NCI-H774 (cell line): ENCODE measurements around the gene MAGEA11.
"Not testable (repeated sequence)": the region's sequence is repeated elsewhere in the genome, so short reads cannot be mapped to it uniquely, and the experiment has no call there.

ENCODE experiments used
- DNase-seq: peaks from one replicate; lab custom pipeline; 2025; lab: John Stamatoyannopoulos, UW

Gene MAGEA11, protein sequence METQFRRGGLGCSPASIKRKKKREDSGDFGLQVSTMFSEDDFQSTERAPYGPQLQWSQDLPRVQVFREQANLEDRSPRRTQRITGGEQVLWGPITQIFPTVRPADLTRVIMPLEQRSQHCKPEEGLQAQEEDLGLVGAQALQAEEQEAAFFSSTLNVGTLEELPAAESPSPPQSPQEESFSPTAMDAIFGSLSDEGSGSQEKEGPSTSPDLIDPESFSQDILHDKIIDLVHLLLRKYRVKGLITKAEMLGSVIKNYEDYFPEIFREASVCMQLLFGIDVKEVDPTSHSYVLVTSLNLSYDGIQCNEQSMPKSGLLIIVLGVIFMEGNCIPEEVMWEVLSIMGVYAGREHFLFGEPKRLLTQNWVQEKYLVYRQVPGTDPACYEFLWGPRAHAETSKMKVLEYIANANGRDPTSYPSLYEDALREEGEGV

DNA sequence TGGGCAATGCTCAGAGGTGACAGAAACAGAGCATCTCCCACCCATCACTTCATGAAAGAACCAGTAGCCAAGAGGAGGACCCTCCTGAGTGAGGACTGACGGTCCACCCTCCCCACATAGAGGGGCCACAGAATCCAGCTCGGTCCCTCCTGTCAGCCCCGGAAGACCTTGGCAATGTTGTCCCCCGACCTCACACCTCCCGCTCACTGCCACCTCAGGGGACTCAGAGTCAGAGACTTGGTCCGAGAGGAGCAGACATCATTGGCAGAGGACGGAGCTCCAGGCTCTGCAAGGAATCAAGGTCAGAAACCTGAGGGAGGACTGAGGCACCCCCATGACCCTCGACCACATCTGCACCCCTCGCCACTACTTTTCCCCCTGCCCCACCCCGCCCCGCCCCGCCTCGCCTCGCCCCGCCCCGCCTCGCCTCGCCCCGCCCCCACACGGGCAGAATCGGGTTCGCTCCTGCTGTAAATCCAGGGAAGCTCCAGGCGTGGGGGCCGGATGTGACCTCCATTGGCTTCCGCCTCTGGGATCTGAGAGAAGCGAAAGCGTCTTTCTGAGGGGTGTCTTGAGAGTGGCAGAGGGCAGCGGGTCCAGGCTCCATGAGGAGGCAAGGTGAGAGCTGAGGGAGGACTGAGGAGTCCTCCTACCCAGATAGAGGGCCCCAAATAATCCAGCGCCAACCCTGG, at the start of gene MAGEA11:
TSS of gene MAGEA11 (plus strand) at position 516 of the 692 bp plus-strand sequence. CDS start 1,100 bp downstream, outside the sequence.
- DNase-seq = no peak

DNA sequence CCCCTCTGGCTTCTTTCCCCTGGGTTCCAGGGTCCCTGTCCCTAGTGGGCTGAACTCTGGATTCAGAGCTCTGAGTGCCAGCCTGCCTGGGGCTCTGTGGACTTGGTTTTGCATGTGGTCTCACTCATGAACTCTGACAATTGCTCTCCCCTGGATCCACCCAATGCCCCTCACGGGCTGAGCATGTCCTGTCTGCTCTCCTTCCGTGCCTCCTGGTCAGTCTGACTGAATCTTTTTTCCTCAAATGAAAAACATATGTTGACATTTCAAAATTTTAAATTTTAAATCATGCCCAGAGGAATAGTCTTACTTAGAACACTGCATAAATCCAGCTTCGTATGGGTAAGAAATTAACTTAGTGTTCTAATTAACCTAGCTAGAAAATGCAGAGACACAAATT, 36.8 kb upstream of the MAGEA11 start:
- DNase-seq = not testable (repeated sequence)

DNA sequence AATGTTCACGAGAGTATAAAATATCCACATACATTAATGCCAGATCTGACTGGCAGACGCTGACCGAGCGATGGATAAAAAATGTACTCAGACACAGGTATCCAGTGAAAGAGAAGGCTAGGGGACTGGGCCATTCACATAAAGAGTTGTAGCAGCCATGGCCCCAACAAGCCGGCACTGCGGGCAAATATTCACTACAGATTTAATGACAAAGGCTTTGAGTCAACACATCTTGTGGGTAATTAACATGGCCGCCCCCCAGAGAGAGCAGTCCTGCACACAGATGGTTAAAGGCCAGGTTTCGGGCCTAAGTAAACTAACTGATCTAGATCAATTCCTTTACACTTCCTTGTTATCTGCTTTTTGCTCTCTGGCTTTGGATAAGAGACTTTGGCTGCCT, 36.3 kb upstream of the MAGEA11 start:
- DNase-seq = not testable (repeated sequence)

DNA sequence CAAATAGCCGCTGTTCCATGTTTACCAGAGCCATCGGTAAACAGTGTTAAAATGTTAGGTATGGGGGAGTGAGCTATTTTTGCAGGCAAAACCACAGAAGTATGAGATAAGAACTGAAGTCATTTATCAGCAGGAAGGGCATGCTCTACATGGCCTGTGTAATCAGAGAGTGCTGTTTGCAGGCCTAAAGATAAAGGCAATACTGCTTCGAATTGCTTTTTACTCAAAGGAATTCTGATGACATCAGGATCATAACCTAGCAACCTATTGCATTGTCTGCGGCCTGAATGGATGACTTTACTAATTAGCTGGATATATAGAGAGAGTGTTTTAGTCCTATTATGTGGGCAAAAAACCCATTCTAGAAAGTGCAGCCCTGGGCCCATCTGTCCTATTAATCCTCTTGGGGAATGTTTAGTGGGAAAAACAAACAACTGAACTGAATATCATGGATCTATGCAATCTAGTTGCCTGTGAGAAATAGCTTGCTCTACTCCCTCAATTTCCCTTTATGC, 32.6 kb upstream of the MAGEA11 start:
- not testable (repeated sequence) for DNase-seq

DNA sequence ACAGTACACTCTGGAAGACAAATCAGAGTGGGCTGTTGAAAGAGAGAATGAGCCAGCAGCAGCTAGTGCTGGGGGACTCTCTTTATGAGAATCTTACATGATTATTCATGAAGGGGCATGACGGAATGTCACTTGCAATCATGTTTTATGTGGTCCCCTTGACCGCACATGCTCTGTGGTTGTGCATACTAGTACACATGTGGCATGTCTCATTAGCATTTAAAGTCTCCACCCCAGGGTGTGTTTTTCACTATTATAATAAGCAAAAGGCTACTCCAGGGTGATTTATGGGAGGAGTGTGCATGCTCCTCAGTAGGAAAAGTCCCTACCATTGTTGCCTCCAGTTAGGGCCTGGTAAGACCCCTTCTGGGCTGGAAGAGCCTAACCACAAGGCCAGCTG, 30.7 kb upstream of the MAGEA11 start:
- DNase-seq = no peak

DNA sequence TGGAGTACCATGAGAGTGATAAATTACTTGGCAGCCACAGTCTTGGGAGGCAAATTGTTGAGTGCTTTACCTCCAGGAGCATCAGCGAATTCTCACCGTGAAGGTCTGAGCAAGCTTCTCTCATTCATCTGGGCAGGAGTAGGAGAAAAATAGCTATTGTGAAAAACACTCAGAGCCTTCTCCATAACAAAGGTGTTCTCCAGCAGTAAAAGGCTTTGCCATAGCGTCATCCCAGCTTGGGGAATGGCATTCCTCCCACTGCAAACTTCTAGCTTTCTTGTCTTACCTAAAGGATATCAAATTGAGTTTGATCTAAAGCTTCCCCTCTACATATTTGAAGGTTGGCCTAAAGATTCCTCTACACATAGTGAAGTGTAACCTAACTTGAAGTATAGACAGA, 29.8 kb upstream of the MAGEA11 start:
- DNase-seq = no peak

DNA sequence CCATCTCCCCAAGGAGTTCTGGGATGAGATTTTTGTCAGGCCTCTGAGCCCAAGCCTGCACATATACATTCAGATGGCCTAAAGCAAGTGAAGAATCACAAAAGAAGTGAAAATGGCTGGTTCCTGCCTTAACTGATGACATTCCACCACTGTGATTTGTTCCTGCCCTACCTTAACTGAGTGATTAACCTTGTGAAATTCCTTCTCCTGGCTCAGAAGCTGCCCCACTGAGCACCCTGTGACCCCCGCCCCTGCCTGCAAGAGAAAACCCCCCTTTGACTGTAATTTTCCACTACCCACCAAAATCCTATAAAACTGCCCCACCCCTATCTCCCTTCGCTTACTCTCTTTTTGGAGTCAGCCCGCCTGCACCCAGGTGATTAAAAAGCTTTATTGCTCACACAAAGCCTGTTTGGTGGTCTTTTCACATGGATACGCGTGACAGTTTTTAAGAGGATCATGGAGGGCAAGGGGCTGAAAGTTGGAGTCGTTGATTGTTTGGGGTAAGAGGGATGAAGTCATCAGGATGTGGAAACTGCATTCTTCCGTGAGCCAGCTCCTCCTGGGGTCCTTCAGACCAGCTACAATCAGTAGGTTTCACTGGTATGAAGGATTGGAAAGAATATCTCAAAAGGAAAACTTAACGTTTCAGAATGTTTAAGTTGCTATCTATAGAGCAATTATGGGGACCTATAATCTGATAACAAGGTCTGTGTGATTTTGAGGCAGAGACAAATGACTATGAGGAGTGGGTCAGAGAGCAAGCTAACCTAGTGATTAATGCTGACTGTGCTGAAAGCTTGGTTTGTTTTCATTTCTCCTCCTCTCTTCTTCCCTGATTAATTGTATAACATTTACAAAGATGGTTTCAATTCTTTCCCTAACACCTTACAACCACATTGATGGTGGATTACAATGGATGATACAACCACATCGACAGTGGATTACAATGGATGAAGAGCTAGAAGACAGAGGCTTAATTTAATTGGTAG, 28.6 kb upstream of the MAGEA11 start:
- DNase-seq = no peak

DNA sequence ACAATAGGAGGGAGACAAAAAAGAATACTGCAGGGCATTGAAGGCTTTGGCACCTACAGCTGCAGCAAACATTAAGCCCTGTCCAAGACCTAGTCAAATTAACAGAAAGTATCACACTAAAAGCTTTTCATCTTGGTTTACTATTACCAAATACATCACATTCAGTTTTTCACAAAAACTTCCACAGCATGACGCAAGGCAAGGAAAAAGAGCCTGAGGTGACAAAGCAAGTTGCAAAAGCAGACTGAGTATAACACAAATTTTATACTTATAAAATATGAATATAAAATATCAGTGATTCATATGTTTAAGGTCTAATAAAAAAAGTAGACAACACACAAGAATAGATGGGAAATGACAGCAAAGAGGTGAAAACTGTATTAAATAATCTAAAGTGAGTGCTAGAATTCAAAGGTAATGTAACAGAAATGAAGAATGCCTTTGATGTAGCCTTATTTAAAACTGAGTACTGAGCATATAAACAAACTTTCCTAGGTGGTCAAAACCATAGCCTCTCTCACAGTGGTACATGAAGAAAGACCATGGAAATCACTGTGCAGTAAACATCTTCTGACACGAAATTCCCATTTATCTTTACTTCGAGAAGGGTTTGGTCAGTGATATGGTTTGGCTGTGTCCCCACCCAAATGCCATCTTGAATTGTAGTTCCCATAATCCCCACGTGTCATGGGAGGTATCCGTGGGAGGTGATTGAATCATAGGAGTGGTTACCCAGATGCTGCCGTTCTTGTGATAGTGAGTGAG, 27.7 kb upstream of the MAGEA11 start:
- DNase-seq = no peak

DNA sequence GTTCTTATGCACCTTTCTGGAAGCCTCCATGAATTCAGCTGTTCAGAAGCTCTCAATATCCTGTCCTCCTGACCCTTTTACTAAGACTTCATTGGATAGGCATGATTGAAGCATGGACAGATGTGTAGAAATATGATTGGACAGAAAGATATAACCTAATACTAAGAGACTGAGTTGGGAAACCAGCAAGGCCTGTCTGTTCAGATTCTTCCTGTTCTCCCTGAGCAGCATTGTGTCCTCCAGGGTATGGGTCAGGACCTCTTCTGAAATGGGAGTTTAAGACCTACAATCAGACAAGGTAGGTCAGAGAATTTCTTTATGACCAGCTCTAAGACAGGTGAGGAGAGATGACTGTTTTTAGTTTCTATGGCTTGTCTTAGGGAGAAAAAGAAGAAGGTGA, 23.9 kb upstream of the MAGEA11 start:
- no peak for DNase-seq

DNA sequence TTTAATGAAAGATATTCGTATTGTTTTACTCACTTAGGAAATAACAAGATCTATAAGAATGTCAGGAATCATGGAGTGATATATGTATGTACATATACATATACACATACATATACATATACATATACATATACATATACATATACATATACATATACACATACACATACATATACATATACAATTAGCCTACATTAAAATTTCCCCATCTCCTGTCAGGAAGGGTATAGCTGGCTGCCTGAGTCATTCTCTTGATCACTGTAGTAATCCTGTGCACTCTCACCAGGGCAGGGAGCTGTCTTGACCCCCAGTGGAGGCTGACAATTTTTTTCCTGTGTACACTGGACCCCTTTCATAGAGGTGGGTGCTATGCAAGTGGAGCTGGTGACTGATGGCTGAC, 23.3 kb upstream of the MAGEA11 start:
- DNase-seq = no peak

DNA sequence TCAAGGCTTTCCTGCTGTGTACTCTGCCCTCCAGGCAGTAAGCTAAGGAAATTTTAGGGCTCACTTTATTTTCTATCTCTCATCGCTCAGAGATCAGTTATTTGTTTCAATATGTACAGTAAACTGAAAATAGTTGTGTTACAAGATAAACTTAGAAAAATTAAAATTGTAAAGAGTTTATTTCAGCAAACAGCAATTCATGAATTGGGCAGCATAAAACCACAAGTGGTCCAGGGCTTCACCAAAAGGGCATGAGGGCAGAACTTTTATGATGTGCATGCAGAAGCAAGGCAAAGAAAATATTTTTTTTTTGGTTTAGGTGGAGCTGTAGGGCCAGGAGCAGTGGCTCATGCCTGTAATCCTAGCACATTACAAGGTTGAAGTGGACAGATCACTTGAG, 20.1 kb upstream of the MAGEA11 start:
- DNase-seq = no peak

DNA sequence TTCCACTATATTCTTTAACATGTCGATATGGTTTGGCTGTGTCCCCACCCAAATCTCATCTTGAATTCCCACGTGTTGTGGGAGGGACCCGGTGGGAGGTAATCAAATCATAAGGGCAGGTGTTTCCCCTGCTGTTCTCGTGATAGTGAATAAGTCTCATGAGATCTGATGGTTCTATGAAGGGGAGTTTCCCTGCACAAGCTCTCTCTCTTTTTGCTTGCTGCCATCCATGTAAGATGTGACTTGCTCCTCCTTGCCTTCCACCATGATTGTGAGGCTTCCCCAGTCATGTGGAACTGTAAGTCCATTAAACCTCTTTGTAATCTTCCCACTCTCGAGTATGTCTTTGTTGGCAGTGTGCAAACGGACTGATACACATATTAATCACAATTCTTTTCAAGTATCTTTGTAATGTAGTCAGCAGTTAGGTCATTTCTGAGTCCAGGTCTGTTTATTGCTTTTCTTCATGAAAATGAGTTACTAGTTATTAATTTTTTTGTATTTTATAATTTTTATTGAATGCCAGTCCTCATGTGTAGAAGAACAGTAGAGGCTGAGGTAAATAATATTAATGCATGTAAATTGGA, 19.1 kb upstream of the MAGEA11 start:
- not testable (repeated sequence) for DNase-seq

DNA sequence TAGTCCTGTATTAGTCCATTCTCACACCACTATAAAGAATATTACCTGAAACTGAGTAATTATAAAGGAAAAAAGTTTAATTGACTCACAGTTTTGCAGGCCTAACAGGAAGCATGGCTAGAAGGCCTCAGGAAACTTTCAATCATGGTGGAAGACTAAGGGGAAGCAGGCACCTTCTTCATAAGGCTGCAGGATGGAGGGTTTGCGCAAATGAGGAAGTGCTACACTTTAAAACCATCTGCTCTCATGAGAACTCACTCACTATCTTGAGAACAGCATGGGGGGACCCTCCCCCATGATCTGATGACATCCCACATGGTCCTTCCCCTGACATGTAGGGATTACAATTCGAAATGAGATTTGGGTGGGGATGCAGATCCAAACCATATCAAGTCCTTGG, 12.1 kb upstream of the MAGEA11 start:
- no peak for DNase-seq

DNA sequence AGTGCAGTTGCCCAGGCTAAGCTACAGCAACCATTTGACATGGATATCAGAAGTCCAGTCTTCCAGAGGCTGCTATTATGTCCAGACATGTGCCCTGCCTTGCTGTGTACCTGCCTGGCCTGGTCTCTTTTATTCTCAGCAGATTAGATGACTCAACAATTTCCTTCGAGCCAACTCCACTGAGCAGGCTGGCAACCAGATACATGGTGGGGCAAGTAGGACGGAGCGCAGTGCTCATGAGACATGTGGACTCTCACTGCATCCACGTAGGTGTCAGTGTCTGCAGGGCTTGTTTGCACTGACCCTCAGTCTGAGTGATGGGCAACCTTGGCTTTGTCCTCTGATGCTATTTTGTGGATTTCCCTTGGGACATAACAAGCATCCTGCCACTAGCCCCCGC, 7.2 kb upstream of the MAGEA11 start:
- DNase-seq = no peak

DNA sequence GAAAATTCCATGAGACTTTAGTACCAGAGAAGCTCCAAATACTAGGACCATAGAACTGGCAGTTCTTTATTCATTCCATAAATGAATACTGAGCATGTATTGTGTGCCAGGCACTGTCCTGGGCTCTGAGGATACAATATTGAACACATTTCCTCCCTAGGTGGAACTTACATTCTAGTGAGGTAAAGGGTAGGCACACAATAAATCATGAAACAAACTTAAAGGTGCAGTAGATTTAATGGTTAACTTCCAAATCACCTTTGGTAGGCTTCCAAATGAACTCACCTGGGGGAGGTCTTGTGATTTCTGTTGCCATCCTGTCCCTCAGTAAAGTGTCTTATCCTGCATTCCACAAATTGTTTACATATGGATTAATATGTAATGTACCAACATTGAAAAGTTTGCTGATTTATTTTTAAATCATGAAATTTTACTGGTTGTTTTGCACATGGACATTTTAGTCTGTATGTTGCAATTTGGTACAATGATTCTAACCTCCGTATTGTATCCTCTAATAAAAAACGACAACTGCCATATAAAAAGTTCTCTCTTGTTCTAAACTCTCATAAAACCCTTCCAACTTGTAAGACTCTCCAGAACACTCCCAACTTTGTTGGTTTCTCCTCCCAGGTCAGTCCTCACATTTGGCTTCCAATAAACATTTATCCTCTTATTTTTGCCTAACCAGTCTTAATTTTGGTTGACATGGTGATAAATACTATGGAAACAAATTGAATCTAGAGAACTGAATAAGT, 4.5 kb upstream of the MAGEA11 start:
- DNase-seq = no peak

DNA sequence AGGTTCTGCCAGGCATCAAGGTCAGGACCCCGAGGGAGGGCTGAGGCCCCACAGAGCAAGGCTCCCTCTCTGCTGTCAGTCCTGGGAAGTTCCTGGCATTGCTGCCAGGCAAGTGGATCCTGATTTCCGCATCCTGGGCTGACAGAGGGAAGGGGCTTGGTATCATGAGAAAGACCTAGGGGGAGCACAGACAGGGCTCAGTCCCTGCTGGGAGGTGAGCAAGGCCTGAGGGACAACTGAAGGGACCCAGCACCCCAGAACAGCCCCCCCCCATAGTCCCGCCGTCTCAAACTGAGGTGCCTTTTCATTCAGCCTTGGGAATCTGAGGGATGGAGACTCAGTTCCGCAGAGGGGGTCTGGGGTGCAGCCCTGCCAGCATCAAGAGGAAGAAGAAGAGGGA, 971 bp downstream of the MAGEA11 start:
- no peak for DNase-seq

DNA sequence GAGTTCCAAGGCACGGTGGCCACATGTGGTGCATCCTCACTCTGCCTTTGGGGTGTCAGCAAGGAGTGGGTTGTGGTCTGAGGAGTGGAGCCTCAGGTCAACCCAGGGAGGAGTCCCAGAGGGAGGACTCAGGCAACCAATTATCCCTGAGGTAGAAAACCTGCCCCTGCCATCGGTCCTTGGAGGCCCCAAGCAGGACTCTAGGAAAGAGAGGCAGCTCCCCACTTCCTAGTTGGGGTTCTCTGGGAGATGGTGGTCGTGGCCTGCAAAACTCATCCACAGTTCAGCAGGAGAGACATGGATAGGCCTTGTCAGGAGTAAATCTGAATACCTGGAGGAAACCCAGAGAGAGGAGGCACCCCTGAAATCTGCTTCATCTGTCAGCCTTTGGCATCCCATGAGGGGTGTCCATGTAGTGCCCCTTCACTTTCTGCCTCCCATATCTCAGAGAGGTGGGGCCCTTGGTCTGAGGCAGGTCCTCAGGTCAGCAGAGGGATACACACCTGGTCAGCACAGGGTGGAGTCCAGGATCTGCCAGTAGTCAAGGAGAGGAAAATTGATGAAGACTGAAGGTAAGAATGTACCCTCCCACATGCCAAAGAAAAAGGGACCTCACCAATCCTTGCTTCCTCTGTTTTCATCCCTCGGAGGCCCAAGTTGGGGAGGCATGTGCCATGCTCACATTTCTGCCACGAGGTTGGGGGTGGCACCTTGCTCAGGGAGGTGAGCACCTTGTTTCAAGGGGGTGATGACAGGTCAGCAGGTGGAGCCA, 1.6 kb downstream of the MAGEA11 start:
- DNase-seq = no peak

DNA sequence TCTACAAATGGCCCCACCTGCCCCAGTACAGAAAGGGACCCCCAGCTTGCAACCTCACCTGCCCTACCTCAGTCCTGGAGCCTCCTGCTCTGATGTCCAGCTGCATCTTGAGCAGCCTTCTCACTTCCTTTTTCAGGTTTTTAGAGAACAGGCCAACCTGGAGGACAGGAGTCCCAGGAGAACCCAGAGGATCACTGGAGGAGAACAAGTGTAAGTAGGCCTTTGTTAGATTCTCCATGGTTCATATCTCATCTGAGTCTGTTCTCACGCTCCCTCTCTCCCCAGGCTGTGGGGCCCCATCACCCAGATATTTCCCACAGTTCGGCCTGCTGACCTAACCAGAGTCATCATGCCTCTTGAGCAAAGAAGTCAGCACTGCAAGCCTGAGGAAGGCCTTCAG, 3.6 kb downstream of the MAGEA11 start:
- no peak for DNase-seq

DNA sequence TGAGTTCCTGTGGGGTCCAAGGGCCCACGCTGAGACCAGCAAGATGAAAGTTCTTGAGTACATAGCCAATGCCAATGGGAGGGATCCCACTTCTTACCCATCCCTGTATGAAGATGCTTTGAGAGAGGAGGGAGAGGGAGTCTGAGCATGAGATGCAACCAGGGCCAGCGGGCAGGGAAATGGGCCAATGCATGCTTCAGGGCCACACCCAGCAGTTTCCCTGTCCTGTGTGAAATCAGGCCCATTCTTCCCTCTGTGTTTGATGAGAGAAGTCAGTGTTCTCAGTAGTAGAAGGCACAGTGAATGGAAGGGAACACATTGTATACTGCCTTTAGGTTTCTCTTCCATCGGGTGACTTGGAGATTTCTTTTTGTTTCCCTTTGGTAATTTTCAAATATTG, 4.8 kb downstream of the MAGEA11 start:
- no peak for DNase-seq
